ACC112 (cell line): ENCODE results near the gene SIAE.

Source experiments
- H2AFZ ChIP-seq: fragments of 200-600 bp; sonication (generic); one replicate; pipeline ENCODE4 v1.6.0; 2017; ENCODE audit warnings: antibody characterized with exemption, low read length; ENCODE audit not compliant: unreplicated experiment
- H3K27ac ChIP-seq: fragments of 200-600 bp; sonication (generic); 2 replicates; pipeline ENCODE4 v1.5.1; 2014; ENCODE audit warnings: low read depth, mild to moderate bottlenecking, antibody characterized with exemption, low read length, moderate library complexity
- H3K27me3 ChIP-seq: fragments of 200-600 bp; sonication (generic); 2 replicates; pipeline ENCODE4 v1.6.1; 2014; ENCODE audit warnings: mild to moderate bottlenecking, antibody characterized with exemption, low read length, moderate library complexity, mixed read lengths; ENCODE audit not compliant: insufficient read depth
- H3K36me3 ChIP-seq: fragments of 200-600 bp; sonication (generic); 2 replicates; pipeline ENCODE4 v1.6.1; 2016; ENCODE audit warnings: mild to moderate bottlenecking, antibody characterized with exemption, low read length, moderate library complexity, mixed read lengths; ENCODE audit not compliant: insufficient read depth
- H3K4me1 ChIP-seq: fragments of 200-600 bp; sonication (generic); one replicate; pipeline ENCODE4 v1.6.1; 2016; ENCODE audit warnings: low read length, mixed read lengths; ENCODE audit not compliant: insufficient read depth, unreplicated experiment, control insufficient read depth
- H3K4me3 ChIP-seq: fragments of 200-600 bp; sonication (generic); 2 replicates; pipeline ENCODE4 v1.5.1; 2014; ENCODE audit warnings: mild to moderate bottlenecking, low read depth, low read length
- H3K79me2 ChIP-seq: fragments of 200-600 bp; sonication (generic); one replicate; pipeline ENCODE4 v1.6.0; 2016; ENCODE audit warnings: low read length; ENCODE audit not compliant: control insufficient read depth, unreplicated experiment, insufficient read depth

The SIAE gene

GRCh38 chr11:124667601-124668000 is 5.9 kb downstream of the SIAE start:
- H3K4me3 ChIP-seq = no peak overlapping the region
- no peaks in the 10 kb centered on the region for H3K36me3 ChIP-seq
- no peak overlapping the region for H3K27ac ChIP-seq
- H2AFZ ChIP-seq = no peak overlapping the region
- H3K27me3 ChIP-seq = no peaks in the 10 kb centered on the region
- no peaks in the 10 kb centered on the region for H3K79me2 ChIP-seq
- peaks cover 4% of the 10 kb centered on the region for H3K4me1 ChIP-seq

GRCh38 chr11:124663861-124664260 is 9.7 kb downstream of the SIAE start:
- H3K36me3 ChIP-seq = no peaks in the 10 kb centered on the region
- no peak overlapping the region for H3K27ac ChIP-seq
- H2AFZ ChIP-seq = no peak overlapping the region

GRCh38 chr11:124662106-124662505 is 11.4 kb downstream of the SIAE start:
- Histone ChIP-seq H3K79me2 (no peaks in the 10 kb centered on the region), H2AFZ (no peak overlapping the region), H3K4me3 (no peak overlapping the region), H3K4me1 (no peaks in the 10 kb centered on the region), H3K36me3 (no peaks in the 10 kb centered on the region), H3K27me3 (no peaks in the 10 kb centered on the region), H3K27ac (no peak overlapping the region)

More at GRCh38 chr11:124663861-124664260, 9.7 kb downstream of the SIAE start:
- no peaks in the 10 kb centered on the region for H3K27me3 ChIP-seq
- H3K79me2 ChIP-seq = no peaks in the 10 kb centered on the region
- H3K4me3 ChIP-seq = no peak overlapping the region
- no peaks in the 10 kb centered on the region for H3K4me1 ChIP-seq

GRCh38 chr11:124661553-124661952 is 12.0 kb downstream of the SIAE start:
- Histone ChIP-seq H3K4me3 (no peak overlapping the region), H3K36me3 (no peaks in the 10 kb centered on the region), H3K4me1 (no peaks in the 10 kb centered on the region)

GRCh38 chr11:124658986-124659385 is 14.6 kb downstream of the SIAE start:
- Histone ChIP-seq H3K36me3 (no peaks in the 10 kb centered on the region), H2AFZ (no peak overlapping the region), H3K27me3 (no peaks in the 10 kb centered on the region), H3K79me2 (no peaks in the 10 kb centered on the region), H3K27ac (no peak overlapping the region), H3K4me3 (no peak overlapping the region), H3K4me1 (no peaks in the 10 kb centered on the region)

More at GRCh38 chr11:124661553-124661952, 12.0 kb downstream of the SIAE start:
- Histone ChIP-seq H3K27ac (no peak overlapping the region), H2AFZ (no peak overlapping the region), H3K27me3 (no peaks in the 10 kb centered on the region), H3K79me2 (no peaks in the 10 kb centered on the region)

- H3K79me2 ChIP-seq = no peaks in the 10 kb centered on the region
- no peak overlapping the region for H2AFZ ChIP-seq
- no peak overlapping the region for H3K4me3 ChIP-seq
- no peaks in the 10 kb centered on the region for H3K4me1 ChIP-seq
- no peak overlapping the region for H3K27ac ChIP-seq
- no peaks in the 10 kb centered on the region for H3K27me3 ChIP-seq
- H3K36me3 ChIP-seq = no peaks in the 10 kb centered on the region
Observed at GRCh38 chr11:124658501-124658900, 15.0 kb downstream of the SIAE start.

- no peak overlapping the region for H3K27ac ChIP-seq
- H3K4me1 ChIP-seq = no peaks in the 10 kb centered on the region
- H3K27me3 ChIP-seq = no peaks in the 10 kb centered on the region
- H3K79me2 ChIP-seq = no peaks in the 10 kb centered on the region
- H3K4me3 ChIP-seq = no peak overlapping the region
- no peak overlapping the region for H2AFZ ChIP-seq
- H3K36me3 ChIP-seq = no peaks in the 10 kb centered on the region
Observed at GRCh38 chr11:124657904-124658303, 15.6 kb downstream of the SIAE start.

GRCh38 chr11:124656774-124657630 is 16.5 kb downstream of the SIAE start:
- Histone ChIP-seq H3K27me3 (no peaks in the 10 kb centered on the region), H3K36me3 (no peaks in the 10 kb centered on the region), H3K79me2 (no peaks in the 10 kb centered on the region), H3K4me1 (no peaks in the 10 kb centered on the region), H3K27ac (no peak overlapping the region), H3K4me3 (no peak overlapping the region), H2AFZ (no peak overlapping the region)

- H3K36me3 ChIP-seq = no peaks in the 10 kb centered on the region
- H3K4me1 ChIP-seq = peaks cover 11% of the 10 kb centered on the region
- no peak overlapping the region for H3K4me3 ChIP-seq
- no peaks in the 10 kb centered on the region for H3K27me3 ChIP-seq
- H2AFZ ChIP-seq = no peak overlapping the region
- no peak overlapping the region for H3K27ac ChIP-seq
- no peaks in the 10 kb centered on the region for H3K79me2 ChIP-seq
Observed at GRCh38 chr11:124648610-124649009, 24.9 kb downstream of the SIAE start.

GRCh38 chr11:124646148-124646547 is 27.4 kb downstream of the SIAE start:
- Histone ChIP-seq H3K36me3 (no peaks in the 10 kb centered on the region), H3K4me3 (no peak overlapping the region), H3K4me1 (peaks cover 19% of the 10 kb centered on the region), H3K27me3 (no peaks in the 10 kb centered on the region), H2AFZ (no peak overlapping the region), H3K79me2 (no peaks in the 10 kb centered on the region), H3K27ac (no peak overlapping the region)
